ENCODE results near the gene ZNF26.
"Not testable (repeated sequence)": the region's sequence is repeated elsewhere in the genome, so short reads cannot be mapped to it uniquely, and the experiment has no call there.

ZNF26 gene, protein sequence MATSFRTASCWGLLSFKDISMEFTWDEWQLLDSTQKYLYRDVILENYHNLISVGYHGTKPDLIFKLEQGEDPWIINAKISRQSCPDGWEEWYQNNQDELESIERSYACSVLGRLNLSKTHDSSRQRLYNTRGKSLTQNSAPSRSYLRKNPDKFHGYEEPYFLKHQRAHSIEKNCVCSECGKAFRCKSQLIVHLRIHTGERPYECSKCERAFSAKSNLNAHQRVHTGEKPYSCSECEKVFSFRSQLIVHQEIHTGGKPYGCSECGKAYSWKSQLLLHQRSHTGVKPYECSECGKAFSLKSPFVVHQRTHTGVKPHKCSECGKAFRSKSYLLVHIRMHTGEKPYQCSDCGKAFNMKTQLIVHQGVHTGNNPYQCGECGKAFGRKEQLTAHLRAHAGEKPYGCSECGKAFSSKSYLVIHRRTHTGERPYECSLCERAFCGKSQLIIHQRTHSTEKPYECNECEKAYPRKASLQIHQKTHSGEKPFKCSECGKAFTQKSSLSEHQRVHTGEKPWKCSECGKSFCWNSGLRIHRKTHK

DNA sequence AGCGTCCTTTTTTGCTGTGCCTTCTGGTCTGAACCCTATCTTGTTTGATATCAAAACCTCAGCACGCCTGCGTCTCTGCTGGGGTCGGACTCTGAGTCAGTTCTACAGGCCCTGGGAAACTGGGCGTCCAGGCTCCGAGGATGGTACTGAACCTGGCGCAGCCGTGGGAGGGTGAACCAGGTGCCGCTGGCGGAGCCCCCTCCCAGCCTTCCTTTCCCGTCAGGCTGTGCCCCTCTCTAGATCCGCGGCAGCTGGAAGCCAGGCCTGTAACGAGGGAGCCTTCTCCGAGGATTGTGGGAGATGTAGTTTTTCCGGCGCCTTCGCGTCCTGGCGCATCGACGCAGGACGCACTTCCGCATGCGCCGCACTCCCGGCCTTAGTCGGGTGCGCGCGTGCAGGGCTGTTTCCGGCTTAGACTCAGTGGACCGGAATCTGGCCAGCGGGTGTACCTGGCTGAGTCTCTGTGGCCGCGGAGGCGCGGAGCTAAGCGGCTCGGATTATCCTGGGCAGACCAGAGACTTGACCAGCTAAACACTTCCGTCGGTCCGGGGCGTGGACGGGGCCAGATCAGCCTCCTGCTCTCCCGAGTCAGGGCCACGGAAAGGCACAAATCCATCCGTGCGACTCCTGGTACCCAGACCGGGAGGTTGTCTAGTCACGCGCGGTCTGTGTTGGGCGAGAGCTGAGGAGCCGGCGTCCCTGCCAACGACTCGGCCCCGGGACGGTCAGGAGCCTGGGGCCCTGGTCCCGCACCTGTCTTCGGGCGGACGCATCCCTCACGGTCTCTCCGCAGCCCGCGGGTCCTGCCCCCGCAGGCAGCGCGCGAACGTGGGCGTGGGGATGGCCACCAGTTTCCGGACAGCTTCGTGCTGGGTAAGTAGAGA lies at the start of gene ZNF26:
ZNF26 (plus strand) TSS at position 367 of the 884 bp plus-strand sequence; CDS start at position 841, 474 bp downstream.
- peak; percentile 85 for FAIRE-seq

DNA sequence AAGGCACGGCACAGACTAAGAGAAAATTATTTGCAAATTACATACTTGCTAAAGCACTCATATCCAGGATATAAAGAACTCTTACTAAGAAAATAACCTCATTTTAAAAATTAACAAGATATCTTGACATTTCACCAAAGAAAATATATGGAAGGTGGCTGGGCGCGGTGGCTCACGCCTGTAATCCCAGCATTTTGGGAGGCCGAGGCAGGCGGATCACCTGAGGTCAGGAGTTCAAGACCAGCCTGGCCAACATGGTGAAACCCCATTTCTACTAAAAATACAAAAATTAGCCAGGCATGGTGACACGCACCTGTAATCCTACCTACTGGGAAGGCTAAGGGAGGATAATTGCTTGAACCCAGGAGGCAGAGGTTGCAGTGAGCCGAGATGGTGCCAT lies 49.2 kb upstream of the ZNF26 start:
- FAIRE-seq: not testable (repeated sequence)

DNA sequence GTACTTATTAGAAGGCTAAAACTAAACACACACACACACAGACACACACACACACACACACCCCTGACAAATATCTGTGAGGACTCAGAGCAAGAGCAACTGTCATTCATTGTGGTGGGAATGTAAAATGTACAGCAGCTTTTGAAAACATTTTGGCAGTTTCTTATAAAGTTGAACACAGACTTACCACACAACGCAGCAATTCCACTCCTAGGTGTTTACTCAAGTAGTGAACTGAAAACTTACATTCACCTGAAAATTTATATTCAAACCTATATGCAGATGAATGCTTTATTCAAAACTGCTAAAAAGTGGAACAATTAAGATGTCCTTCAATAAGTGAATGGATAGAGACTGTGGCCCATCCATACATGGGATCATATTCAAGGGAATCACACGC lies 48.7 kb upstream of the ZNF26 start:
- FAIRE-seq: no peak

DNA sequence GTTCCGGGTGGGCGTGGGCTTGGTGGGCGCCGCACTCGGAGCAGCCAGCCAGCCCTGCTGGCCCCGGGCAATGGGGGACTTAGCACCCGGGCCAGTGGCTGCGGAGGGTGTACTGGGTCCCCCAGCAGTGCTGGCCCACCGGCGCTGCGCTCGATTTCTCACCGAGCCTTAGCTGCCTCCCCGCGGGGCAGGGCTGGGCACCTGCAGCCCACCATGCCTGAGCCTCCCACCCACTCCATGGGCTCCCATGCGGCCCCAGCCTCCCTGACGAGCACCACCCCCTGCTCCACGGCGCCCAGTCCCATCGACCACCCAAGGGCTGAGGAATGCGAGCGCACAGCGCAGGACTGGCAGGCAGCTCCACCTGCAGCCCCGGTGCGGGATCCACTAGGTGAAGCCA lies 47.4 kb upstream of the ZNF26 start:
- not testable (repeated sequence) for FAIRE-seq

DNA sequence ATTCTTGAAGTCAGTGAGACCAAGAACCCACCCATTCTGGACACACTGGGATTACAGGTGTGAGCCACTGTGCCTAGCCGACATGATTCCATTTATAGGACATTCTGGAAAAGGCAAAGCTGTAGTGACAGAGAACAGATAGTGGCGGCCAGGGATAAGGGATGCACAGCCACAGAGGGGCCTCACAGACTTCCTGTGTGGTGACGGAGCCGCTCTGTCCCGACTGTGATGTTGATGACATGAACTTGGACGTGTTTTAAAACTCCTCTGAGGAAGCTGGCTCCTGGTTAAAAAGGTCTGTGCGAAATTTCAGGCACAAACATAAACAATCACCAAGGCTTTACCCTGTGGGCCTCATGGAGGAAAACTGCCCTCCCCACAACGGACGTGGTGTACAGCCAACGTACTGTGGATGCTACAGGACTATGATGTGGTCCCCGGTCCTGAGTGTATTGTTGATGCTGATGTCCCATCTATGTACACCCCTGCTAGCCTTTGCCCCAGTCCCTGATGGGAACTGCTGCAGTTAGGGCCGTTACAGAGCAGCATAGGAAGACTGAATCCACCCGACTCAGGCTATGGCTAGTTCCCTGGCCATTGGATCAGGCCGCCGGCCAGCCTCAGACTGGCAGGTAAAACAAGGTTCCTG lies 46.0 kb upstream of the ZNF26 start:
- no peak for FAIRE-seq

DNA sequence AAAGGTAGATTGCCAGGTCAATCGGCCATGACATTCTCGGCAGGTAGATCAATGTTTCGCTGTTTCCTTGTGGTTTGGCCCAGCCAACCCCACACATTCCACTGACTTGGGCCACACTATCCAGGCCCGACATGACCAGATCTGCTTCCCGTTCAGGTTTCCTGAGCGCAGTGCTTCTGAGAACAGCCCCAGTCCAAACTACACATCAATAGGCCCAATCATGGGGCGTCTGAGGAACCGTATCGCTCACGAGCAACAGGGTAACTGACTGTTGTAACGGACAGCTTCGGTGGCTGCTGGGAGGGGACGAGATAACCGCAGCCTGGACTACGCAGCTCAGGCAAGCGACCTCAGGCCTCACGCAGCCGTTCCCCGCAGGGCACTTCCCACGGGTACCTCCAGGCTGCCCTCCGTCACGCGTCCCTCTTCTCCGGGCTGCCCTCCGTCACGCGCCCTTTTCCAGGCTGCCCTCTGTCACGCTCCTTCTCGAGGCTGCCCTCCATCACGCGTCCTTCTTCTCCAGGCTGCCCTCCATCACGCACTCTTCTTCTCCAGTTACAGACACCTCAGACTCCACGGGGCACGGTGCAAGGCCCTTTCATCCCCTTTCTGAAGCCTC lies 44.7 kb upstream of the ZNF26 start:
- FAIRE-seq: no peak

DNA sequence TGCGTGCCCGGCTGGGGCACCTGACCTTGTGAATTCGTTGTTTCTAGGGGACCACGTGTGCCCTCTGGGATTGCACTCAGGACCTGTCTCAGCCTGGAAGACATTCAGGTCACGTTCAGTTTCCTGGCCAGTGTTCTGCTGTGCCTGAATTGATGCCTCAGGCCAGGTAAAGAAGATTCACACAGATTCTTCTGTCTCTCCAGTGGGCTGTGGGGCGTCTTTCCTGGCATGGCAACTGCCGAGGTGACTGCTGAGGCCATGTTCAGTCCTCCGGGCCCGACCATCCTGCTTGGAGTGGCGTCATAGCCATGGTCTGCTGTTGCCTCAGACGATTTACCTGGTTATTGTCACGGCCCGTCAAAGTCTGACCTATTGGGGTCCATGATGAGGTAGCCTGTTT lies 43.6 kb upstream of the ZNF26 start:
- FAIRE-seq: no peak

DNA sequence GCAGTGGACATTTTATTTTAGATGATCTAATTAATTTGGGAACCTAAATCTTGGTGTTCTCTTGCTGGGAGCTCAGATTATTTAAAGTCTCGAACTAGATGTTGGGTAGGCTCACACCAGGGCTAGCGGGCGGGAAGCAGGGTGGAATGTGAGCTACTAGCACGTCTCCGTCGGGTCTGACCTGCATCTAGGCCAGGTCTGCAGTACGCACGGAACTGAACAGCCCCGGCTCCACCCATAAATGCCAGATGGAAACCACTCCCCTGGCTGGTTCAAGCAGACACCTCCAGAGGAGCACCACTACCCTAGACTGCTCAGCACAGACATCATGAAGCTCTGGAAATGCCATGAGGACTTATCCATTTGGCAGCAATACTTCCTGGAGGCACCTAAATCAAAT lies 40.4 kb upstream of the ZNF26 start:
- no peak for FAIRE-seq

DNA sequence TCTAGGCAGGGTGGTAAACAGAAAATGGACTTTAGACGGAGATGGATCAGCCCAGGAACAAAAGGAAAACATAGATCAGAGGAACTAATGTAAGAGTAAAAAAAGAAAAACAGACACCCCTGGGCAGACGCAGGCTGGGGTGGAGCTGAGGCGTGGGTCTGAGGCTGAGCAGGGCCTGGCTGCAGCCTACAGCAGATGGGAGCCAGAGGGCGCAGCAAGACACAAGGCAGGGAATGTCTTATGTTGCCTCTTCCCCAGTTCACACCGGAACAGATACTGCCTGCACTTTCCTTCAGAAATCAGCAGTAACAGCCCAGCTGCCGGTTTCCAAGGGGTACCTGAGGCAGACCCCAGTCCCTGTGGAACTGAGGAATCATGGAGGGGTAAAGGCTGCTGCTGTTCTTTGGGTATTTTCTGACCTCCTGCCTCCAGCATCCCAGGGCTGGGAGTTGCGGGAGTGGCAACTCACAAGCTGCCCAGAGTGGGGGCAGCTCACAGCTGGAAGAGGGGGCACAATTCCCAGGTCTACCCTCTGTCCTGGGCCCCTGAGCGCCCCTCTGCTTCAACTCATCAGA lies 39.8 kb upstream of the ZNF26 start:
- no peak for FAIRE-seq

DNA sequence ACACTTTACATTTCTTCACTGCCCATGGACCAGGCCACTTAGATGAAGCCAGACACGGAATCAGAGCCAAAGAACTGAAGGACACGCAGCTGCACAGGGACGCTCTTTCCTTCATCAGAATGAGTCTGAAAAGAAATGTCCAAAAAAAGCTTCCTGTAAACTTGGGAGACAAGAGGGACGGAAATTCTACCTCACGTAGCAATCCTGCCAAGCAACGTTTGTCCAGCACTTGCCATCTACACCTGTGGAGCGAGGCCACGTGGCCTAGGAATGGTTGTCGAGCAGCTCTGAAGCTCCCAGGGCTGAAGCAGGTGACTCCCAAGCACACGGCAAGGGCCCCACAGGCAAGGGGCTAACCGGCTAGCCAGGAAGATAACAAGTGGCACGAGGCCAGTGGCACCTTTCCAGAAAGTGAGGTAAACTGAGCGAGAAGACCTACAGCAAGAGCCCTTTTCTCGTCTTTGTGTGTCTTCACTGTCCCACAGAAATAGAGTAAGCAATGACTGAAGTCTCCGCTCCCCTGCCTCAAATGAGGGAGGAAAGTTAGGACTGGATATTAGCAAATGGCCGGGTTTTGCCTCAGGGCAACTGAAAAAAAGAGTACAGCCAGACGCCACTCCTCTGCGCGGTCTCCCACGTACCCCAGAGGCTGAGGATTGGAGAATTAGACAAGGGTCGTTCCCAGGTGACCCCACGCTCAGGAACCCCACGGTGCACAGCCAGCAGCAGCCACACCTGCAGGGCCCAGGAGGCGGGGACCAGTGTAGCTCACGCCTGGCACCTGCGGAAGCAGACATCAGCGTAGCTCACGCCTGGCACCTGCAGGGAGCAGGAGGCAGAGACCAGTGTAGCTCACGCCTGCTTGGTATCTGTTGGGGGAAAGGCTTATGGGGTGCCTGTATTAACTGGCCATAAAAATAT lies 37.8 kb upstream of the ZNF26 start:
- no peak for FAIRE-seq

DNA sequence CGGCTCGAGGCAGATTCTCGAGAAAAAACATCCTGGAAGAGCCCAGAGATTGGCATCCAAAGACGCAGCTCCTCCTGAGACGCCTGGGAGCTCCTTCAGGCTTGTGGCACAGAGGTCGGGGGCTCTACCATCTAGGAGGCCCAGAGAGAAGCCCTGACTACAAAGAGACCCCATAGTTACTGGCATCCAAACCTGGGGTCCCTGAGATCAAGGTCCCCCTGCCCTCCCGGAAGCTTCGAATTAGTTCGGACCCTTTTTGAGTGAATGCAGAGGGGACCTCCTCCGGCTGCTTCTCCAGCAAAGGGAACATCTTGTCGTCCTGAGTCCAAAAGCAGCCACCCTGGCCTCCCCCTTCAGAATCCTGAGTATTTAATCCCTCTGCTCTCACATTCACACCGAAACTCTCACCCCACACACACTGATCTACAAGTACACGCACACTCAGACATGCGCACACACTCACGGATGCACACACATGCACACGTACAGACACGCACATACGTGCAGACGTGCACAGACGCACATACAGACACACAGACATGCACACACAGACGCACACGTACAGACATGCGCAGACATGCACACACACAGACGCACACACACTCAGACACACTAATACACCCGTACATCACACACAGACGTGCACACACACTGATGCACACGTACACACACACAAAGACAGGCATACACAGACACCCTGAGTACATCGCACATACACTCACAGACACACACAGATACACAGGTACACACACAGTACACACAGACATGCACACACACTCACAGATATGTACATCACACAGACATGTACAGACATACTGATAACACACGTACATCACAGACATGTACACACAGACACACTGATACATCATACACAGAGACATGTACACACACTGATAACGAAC lies 36.0 kb upstream of the ZNF26 start:
- FAIRE-seq: no peak

DNA sequence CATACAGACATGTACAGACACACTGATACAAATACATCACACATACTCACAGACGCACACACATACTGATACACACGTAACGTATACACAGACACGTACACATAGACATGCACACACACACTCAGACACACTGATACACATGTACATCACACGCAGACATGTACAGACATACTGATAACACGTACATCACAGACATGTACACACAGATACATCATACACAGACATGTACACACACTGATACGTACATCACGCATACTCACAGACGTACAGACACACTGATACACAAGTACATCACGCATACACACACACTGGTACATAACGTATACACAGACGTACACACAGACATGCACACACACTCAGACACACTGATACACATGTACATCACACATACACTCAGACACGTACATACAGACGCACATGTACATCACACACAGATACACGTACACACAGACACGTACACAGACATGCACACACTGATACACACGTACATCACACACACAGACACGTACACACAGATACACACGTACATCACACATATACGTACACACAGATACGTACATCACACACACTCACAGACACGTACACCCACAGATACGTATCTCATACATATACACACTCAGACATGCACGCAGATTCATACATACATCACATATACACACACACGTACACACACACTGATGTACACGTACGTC lies 35.2 kb upstream of the ZNF26 start:
- no peak for FAIRE-seq

DNA sequence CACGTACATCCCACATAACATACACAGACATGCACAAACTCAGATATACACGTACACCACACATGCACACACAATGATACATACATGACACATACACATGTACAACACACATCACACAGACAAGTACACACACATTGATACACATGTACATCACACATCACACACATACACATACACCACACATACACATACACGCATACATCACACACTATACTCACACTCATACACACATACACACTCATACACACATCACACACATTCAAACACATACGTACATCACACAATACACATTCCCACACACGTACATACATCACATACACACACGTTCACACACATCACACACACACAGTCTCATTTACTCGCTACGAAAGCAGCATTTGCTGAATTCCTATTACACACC lies 34.5 kb upstream of the ZNF26 start:
- no peak for FAIRE-seq

DNA sequence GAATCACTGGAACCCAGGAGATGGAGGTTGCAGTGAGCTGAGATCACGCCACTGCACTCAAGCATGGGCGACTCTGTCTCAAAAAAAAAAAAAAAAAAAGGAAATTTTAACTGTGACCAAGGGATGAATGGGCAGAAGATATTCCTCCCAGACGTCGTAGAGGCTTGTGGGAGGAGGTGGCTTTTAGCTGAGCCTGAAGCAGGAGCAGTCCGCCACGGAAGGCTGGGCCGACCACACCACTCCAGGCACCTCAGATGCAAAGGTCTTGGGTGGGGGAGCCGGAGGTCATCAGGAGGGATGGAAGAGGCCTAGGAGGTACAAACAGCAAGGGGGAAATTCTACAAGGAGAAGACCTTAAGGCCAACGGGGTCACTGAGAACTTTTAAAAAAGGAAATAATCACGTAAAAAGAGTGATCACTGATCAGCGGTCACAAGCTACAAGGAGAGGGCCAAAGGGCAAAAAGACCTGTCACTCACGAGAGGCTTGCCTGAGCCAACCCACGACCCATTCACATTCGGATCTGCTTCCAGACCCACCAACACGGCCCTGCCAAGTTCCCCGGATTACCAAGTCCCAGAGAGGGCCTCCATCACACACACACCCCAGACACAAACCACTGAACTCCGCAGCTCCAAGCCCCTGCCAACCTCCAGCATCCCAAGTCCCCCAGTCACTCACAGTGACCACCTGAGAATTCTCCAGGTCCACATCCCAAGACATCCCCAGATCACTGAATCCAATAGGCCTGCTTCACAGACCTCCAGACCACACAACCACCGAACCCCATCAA lies 33.6 kb upstream of the ZNF26 start:
- FAIRE-seq: no peak

DNA sequence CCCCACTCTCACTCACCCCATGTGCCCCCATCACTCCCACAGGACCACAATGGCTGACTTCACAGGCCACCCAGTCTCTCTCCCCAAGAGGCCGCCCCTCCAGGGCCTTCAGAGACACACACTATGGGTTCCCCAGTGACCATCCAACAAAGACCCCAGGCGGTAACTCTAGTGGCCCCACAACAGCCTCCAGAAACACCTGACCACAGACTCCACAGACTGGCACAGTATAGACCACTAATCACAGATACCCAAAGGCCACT lies 33.1 kb upstream of the ZNF26 start:
- no peak for FAIRE-seq

DNA sequence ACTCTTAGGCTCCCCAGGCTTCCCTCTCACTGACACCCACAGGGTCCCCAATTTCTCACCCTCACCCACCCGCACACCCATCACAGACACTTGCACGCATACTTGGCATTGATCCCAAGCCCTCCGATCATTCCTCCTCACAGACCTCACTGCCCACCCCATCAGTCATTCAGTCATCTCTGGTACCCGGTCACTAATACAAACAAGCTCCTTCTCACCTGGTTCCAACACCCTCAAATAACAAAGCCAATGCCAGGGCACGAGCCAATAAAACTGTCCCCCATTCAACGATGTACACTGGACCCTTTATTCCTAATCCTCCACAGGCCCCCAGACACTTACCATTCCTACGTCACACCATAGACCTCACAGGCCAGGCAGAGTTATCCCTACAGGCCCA lies 32.4 kb upstream of the ZNF26 start:
- FAIRE-seq: no peak

DNA sequence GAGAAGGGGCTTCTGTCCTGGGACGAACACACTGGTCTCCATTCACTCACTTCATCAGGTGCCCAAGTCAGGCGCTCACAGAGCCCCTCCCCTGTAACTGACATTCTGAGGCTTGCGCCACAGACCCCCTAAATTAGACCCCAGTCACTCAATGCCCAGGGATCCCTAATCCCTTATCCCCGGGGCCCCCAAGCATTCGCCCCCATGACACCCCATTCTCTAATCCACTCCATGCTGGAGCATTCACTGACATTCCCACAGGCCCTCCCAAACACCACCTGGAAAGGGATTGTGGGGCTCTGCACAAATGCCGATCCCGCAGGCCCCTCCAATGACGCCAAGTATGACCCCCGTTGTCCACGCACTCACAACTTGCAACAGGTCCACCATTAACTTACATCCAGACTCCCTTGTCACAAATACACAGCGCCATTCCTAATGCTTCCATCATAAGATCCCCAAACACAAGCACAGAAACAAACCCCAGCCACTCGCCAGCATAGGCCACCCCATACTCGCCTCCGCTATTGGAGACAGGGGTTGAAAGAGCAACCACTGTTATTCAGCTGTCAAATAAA lies 31.6 kb upstream of the ZNF26 start:
- no peak for FAIRE-seq
